ENCODE measurements around the gene PGAM1. TPM values are rescaled to one million over a fixed set of nuclear protein-coding genes. Genes with fewer than 3 reads are reported as not detected.

PGAM1 gene
- total RNA-seq, 6 donors from 2014 or later: 55.5 to 184 (median 137) TPM

DNA sequence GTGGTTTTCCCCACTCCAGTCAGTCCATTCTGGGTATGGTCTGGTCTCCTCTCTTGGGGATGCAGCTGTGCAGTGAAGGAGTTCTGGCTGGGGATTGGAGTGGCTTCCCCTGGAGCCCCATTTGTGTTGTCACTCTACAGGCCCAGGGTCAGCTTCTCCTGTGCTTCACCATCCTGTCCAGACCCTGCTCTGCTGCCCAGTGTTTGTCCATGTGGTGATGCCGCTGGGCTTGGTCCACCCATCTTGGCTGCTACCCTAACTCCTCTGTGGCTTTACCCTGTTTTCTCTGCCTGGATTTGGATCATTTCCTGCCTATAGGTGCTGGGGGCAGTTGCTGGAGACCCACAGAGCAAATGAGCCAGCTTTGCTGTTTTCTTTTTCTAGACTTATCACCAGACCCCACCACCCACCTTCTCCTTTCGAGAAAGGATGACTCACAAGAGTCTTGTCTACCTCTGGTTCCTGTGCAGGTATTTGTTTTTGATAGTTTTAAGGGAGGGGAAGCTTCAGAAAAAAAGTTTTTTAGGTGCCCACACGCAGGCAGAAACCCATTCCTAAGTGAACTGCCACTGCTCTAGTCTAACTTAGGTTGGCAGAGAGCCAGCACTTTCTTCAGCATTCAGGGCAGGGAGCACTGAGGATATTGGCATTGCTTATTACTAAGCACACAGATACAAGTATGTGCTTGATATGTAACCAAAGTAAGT, 28.5 kb downstream of the PGAM1 start:
- no peak for ATAC-seq (ENCODE audit: low FRiP score in 2 of 2)
- H3K4me3 ChIP-seq: no peak overlapping the region
- H3K9me3 ChIP-seq: no peaks in the 10 kb centered on the region
- peaks cover 24 to 78% (median 54%) of the 10 kb centered on the region in 4 donors for H3K36me3 ChIP-seq
- H3K27me3 ChIP-seq: no peaks in the 10 kb centered on the region
- peak overlapping the region in 2 of 4 donors; percentile 22 to 31 for H3K27ac ChIP-seq
- TF ChIP-seq POLR2AphosphoS5 (IDR thresholded peaks at IDR 0.05): no peak
- TF ChIP-seq EP300 (IDR thresholded peaks at IDR 0.05): no peak
- TF ChIP-seq POLR2A (IDR thresholded peaks at IDR 0.05): no peak
- TF ChIP-seq, protein P1, sequence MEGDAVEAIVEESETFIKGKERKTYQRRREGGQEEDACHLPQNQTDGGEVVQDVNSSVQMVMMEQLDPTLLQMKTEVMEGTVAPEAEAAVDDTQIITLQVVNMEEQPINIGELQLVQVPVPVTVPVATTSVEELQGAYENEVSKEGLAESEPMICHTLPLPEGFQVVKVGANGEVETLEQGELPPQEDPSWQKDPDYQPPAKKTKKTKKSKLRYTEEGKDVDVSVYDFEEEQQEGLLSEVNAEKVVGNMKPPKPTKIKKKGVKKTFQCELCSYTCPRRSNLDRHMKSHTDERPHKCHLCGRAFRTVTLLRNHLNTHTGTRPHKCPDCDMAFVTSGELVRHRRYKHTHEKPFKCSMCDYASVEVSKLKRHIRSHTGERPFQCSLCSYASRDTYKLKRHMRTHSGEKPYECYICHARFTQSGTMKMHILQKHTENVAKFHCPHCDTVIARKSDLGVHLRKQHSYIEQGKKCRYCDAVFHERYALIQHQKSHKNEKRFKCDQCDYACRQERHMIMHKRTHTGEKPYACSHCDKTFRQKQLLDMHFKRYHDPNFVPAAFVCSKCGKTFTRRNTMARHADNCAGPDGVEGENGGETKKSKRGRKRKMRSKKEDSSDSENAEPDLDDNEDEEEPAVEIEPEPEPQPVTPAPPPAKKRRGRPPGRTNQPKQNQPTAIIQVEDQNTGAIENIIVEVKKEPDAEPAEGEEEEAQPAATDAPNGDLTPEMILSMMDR (IDR thresholded peaks at IDR 0.05): no peak
- DNase-seq: peak in 1 of 2 donors; percentile 60
- H3K4me1 ChIP-seq: peaks cover 7 to 28% (median 21%) of the 10 kb centered on the region in 4 donors
- 72 to 74% methylated on average over 3 of the region's 3 CpGs for WGBS, 2 donors

DNA sequence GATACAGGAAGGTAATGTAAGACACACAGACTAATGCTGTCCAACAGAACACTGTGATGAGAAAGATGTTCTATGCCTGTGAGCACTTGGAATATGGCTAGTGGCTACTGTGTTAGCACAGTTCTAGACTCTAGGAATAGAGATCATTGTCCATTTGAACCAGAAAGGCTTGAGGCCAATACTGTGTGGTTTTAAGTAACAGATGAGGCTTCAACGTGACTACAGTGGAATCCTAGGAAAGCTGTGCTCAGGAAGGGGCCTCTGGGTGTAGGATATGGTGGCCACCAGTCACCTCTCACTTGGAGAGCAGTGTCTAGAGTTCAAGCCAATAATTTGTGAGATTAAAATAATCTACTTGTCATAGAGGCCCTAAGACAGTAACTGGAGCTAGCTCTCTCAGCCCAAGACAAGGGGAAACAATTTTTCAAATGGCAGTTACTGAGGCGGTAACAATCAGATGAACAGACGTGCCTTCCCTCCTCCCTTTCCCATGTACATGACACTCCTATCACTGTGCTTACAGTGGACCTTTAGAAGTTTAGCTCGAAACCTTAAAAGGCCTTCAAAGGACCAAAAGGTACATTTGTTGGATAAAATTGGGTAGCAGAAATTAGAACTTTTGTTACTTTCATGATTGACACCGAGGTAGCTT, 30.2 kb downstream of the PGAM1 start:
- TF ChIP-seq EP300 (IDR thresholded peaks at IDR 0.05) (no peak), POLR2AphosphoS5 (IDR thresholded peaks at IDR 0.05) (no peak), POLR2A (IDR thresholded peaks at IDR 0.05) (no peak)
- TF ChIP-seq, protein P1 (IDR thresholded peaks at IDR 0.05): no peak
- peaks cover 25 to 95% (median 70%) of the 10 kb centered on the region in 4 donors for H3K36me3 ChIP-seq
- no peak overlapping the region for H3K4me3 ChIP-seq
- H3K27ac ChIP-seq: peak overlapping the region in 1 of 4 donors; percentile 31
- no peak for ATAC-seq (ENCODE audit: low FRiP score in 2 of 2)
- H3K4me1 ChIP-seq: peaks cover 0 to 17% (median 14%) of the 10 kb centered on the region in 4 donors
- WGBS, 2 donors: 65 to 81% methylated on average over 5 of the region's 5 CpGs
- H3K9me3 ChIP-seq: no peaks in the 10 kb centered on the region
- H3K27me3 ChIP-seq: no peaks in the 10 kb centered on the region
- DNase-seq: no peak

DNA sequence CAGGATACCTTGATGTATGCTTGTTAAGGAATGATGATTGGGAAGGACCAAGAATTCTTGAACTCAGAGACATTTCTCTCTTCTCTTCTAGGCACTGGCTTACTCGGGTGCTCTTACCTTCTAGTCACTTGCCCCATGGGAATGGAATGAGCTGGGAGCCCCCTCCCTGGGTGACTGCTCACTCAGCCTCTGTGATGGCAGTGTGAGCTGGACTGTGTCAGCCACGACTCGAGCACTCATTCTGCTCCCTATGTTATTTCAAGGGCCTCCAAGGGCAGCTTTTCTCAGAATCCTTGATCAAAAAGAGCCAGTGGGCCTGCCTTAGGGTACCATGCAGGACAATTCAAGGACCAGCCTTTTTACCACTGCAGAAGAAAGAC, 30.7 kb downstream of the PGAM1 start:
- no peak for DNase-seq
- no peak overlapping the region for H3K27ac ChIP-seq
- H3K4me1 ChIP-seq: peaks cover 0 to 14% (median 12%) of the 10 kb centered on the region in 4 donors
- 83 to 86% methylated on average over 3 of the region's 3 CpGs for WGBS, 2 donors
- H3K27me3 ChIP-seq: no peaks in the 10 kb centered on the region
- no peak overlapping the region for H3K4me3 ChIP-seq
- no peak for ATAC-seq (ENCODE audit: low FRiP score in 2 of 2)
- H3K36me3 ChIP-seq: peaks cover 29 to 96% (median 74%) of the 10 kb centered on the region in 4 donors
- H3K9me3 ChIP-seq: no peaks in the 10 kb centered on the region
- peak in 1 of 4 donors; percentile 8 for TF ChIP-seq POLR2A (IDR thresholded peaks at IDR 0.05)
- TF ChIP-seq, protein P1 (IDR thresholded peaks at IDR 0.05): no peak
- TF ChIP-seq EP300 (IDR thresholded peaks at IDR 0.05): no peak

DNA sequence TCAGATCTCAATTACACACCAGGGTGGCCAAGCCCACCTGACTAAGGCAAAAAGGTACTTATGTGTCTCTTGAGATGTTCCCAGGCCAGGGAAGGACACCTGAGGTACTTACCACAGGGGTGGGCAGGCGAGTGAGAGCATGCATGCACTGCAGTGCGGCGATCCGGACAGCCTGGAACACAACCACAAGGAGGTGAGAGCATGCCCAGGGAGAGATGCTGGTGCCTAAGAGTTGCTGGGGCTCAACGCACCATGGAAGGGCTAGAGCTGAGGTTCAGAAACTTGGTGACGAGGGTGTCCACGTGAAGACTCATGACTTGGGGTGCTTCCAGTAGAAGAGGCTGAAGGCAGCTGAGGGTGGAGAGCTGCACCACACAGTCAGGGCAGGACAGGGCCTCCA, 33.1 kb downstream of the PGAM1 start:
- TF ChIP-seq, protein P1 (IDR thresholded peaks at IDR 0.05): no peak
- TF ChIP-seq EP300 (IDR thresholded peaks at IDR 0.05) (no peak), POLR2AphosphoS5 (IDR thresholded peaks at IDR 0.05) (no peak), POLR2A (IDR thresholded peaks at IDR 0.05) (no peak)
- H3K27me3 ChIP-seq: no peaks in the 10 kb centered on the region
- no peak overlapping the region for H3K4me3 ChIP-seq
- 89 to 94% methylated on average over 7 of the region's 7 CpGs for WGBS, 2 donors
- H3K4me1 ChIP-seq: peaks cover 0 to 21% (median 15%) of the 10 kb centered on the region in 4 donors
- peaks cover 42 to 96% (median 77%) of the 10 kb centered on the region in 4 donors for H3K36me3 ChIP-seq
- no peak for DNase-seq
- no peak for ATAC-seq (ENCODE audit: low FRiP score in 2 of 2)
- peak overlapping the region in 1 of 4 donors; percentile 14 for H3K27ac ChIP-seq
- no peaks in the 10 kb centered on the region for H3K9me3 ChIP-seq

Data from upper lobe of left lung (tissue), 6 donors.